ENCODE measurements around the gene SLC35D1.
A peak's percentile ranks its signal among the peaks of the same experiment; 100 is the strongest.

SLC35D1 gene

GRCh38 chr1:67059346-67059745 lies 5.4 kb upstream of the SLC35D1 start:
- Histone ChIP-seq H3K27me3 (no peaks in the 10 kb centered on the region), H3K4me3 (ENCODE audit: low read depth in 1 of 2, low read length in 1 of 2) (no peak overlapping the region), H3K27ac (no peak overlapping the region), H3K36me3 (no peaks in the 10 kb centered on the region), H3K4me1 (ENCODE audit: control insufficient read depth in 1 of 2, insufficient read depth in 1 of 2, low read depth in 1 of 2, low read length in 1 of 2) (peaks cover 0 to 12% of the 10 kb centered on the region in 2 experiments), H3K9me3 (no peaks in the 10 kb centered on the region)
- TF ChIP-seq CTCF (IDR thresholded peaks at IDR 0.05): no peak

GRCh38 chr1:67058761-67059160 lies 4.8 kb upstream of the SLC35D1 start:
- Histone ChIP-seq H3K27ac (no peak overlapping the region), H3K36me3 (no peaks in the 10 kb centered on the region), H3K9me3 (no peaks in the 10 kb centered on the region), H3K4me1 (ENCODE audit: control insufficient read depth in 1 of 2, insufficient read depth in 1 of 2, low read depth in 1 of 2, low read length in 1 of 2) (peaks cover 0 to 14% of the 10 kb centered on the region in 2 experiments), H3K4me3 (ENCODE audit: low read depth in 1 of 2, low read length in 1 of 2) (no peak overlapping the region), H3K27me3 (no peaks in the 10 kb centered on the region)
- TF ChIP-seq CTCF (IDR thresholded peaks at IDR 0.05): no peak

GRCh38 chr1:67058242-67058641 lies 4.3 kb upstream of the SLC35D1 start:
- no peak for TF ChIP-seq CTCF (IDR thresholded peaks at IDR 0.05)
- Histone ChIP-seq H3K4me1 (ENCODE audit: control insufficient read depth in 1 of 2, insufficient read depth in 1 of 2, low read depth in 1 of 2, low read length in 1 of 2) (peaks cover under 1 to 14% of the 10 kb centered on the region in 2 experiments), H3K36me3 (no peaks in the 10 kb centered on the region), H3K27ac (no peak overlapping the region), H3K9me3 (no peaks in the 10 kb centered on the region), H3K4me3 (ENCODE audit: low read depth in 1 of 2, low read length in 1 of 2) (no peak overlapping the region), H3K27me3 (no peaks in the 10 kb centered on the region)

GRCh38 chr1:67053535-67053784 lies 488 bp downstream of the SLC35D1 start:
- no peak for TF ChIP-seq CTCF (IDR thresholded peaks at IDR 0.05)
- Histone ChIP-seq H3K36me3 (peaks cover 10% of the 10 kb centered on the region), H3K27ac (peak overlapping the region; percentile 89), H3K4me3 (ENCODE audit: low read depth in 1 of 2, low read length in 1 of 2) (peak overlapping the region; percentile 71 to 78), H3K27me3 (no peaks in the 10 kb centered on the region), H3K4me1 (ENCODE audit: control insufficient read depth in 1 of 2, insufficient read depth in 1 of 2, low read depth in 1 of 2, low read length in 1 of 2) (peaks cover 14 to 25% of the 10 kb centered on the region in 2 experiments), H3K9me3 (no peaks in the 10 kb centered on the region)

GRCh38 chr1:67052741-67053534 lies 1.0 kb downstream of the SLC35D1 start:
- Histone ChIP-seq H3K27ac (peak overlapping the region; percentile 89), H3K4me1 (ENCODE audit: control insufficient read depth in 1 of 2, insufficient read depth in 1 of 2, low read depth in 1 of 2, low read length in 1 of 2) (peaks cover 14 to 25% of the 10 kb centered on the region in 2 experiments), H3K4me3 (ENCODE audit: low read depth in 1 of 2, low read length in 1 of 2) (peak overlapping the region; percentile 71 to 78), H3K9me3 (no peaks in the 10 kb centered on the region), H3K27me3 (no peaks in the 10 kb centered on the region), H3K36me3 (peaks cover 15% of the 10 kb centered on the region)
- TF ChIP-seq CTCF (IDR thresholded peaks at IDR 0.05): no peak
